Fibroblast of villous mesenchyme (primary cell): ENCODE data around the gene TEX48. TPM values are rescaled to one million over a fixed set of nuclear protein-coding genes. Genes with fewer than 3 reads are reported as not detected.

ENCODE experiments used
- DNase-seq: peaks from one replicate; pipeline ENCODE4 v3.0.0-alpha.2; 2010; ENCODE audit warnings: low read depth
- H3K4me3 ChIP-seq: 2 replicates; pipeline ENCODE4 v1.5.1; 2011; ENCODE audit warnings: low read depth, mild to moderate bottlenecking, low read length
- CTCF ChIP-seq: IDR thresholded peaks from 2 replicates; pipeline ENCODE4 v1.5.1; 2012; ENCODE audit warnings: low read depth, mild to moderate bottlenecking, low read length; ENCODE audit not compliant: insufficient read depth
- total RNA-seq: library from RNA; depleted of rRNA; stranded (reverse); fragments of >200 nt; gene quantifications from 2 replicates; pipeline ENCODE4 v1.2.3, GENCODE V29; 2012

TEX48 gene
- total RNA-seq, 1 donor = not detected

DNA sequence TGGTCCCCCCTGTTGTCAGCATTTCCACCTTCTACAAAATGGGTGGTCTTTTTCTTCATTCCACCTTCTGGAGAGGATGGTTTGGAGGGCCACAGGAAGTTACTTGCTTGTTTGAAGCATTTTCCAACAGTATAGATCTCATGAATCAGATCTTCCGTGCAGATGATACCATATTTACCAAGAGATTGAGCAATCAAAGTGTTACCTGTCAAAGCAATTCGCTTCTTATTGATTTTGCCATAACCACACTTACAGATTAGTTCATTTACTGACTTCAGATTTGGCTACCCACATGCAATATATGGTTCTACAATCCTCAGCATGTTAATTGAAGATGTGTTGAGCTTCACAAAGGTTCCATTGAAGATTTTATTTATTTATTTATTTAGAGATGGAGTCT is 14.0 kb upstream of the TEX48 start:
- no peak overlapping the region for H3K4me3 ChIP-seq
- TF ChIP-seq CTCF = no peak
- DNase-seq = no peak

DNA sequence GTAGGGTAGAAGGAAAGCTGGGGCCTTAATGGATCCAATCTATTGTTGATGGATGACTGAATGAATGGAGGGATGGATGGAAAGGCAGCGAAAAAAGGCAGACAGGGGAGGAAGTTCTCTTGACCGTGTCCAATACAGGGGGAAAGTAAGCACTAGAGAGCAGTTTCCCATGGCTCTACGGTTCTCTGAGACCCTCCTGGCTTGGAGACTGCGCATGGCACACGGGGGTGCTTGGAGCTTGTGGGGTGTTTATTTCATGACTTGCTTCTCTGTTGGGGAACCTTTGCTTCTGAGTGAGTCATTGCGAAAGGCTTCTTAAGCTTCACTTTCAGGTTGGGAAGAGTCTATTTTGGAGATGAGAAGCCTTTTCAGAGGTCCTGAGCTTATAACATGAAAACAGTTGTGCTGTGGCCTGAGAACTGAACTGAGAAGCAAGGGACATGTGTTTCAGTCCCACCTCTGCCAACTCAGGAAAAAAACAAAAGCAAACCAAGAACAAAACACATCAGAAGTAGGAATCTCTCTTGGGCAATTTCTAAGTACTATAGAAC is 12.8 kb upstream of the TEX48 start:
- no peak for TF ChIP-seq CTCF
- DNase-seq = peak; percentile 21

GRCh38 chr9:114694146-114694545 is 12.2 kb upstream of the TEX48 start:
- TF ChIP-seq CTCF = no peak
- no peak overlapping the region for H3K4me3 ChIP-seq
- no peak for DNase-seq

More for the DNA sequence above, 12.8 kb upstream of the TEX48 start:
- no peak overlapping the region for H3K4me3 ChIP-seq

- TF ChIP-seq CTCF = no peak
- no peak for DNase-seq
- H3K4me3 ChIP-seq = no peak overlapping the region
Observed at GRCh38 chr9:114693248-114693855, 11.4 kb upstream of the TEX48 start.

DNA sequence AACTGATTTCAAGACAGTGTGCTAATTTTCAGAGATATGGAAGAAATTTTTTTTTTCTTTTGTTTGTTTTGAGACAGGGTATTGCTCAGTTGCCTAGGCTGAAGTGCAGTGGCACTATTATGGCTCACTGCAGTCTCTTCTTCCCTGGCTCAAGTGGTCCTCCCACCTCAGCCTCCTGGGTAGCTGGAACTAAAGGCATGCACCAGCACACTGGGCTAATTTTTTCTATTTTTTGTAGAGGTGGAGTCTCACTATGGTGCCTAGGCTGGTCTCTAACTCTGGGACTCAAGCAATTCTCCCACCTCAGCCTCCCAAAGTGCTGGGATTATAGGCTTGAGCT is 9.9 kb upstream of the TEX48 start:
- DNase-seq = no peak
- H3K4me3 ChIP-seq = no peak overlapping the region
- no peak for TF ChIP-seq CTCF

DNA sequence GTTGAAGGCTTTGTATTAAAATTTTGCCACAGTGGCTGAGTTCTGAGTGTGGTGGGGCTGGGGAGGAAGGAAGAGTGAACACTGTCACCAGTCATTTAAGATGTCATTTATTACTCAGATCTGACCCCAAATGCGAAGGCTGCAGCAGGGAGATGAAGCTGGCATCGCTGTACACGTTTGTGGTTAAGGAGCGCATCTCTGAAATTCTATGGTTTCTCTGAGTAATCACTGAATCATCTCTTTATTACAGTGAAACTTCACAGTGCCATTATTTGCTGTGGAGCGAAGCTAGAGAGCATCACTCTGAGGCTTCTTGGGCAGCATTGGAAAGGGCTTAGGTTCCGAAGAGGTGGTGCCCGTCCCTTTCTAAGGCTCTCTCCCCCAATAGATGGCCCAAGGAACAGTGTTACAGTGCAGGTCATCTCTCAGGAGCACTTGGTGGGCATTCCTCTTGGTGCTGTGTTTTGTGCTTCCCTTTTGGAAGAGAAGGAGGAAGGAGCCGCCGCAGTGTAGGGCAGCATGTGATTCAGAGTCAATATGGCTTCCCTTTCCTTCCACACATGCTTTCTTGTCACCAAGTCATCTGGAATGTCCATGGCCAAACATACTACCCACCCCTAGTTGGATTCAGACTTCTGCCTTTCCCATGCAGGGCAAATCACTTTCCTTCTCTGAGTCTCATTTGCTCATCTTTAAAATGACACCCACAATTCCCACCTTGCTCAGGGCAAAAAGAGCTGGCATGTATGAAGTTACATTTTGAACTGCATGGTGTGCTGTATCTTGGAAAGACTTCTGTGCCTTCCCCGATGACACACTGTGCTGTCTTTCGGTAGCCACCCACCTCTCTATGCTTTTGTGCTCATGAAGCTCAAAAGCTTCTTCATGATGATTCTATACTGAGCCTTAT is 9.3 kb upstream of the TEX48 start:
- H3K4me3 ChIP-seq = no peak overlapping the region
- no peak for TF ChIP-seq CTCF
- DNase-seq = peak; percentile 70
